DMS114 treated with DMSO at 0.1 percent for 48 hours (cell line): Measurements from ENCODE around the gene KHNYN.
"Not testable (repeated sequence)": the region's sequence is repeated elsewhere in the genome, so short reads cannot be mapped to it uniquely, and the experiment has no call there.

Source experiments
- DNase-seq: peaks from one replicate; lab custom pipeline; 2025; ENCODE audit not compliant: unreplicated experiment; lab: John Stamatoyannopoulos, UW

Gene KHNYN

GRCh38 chr14:24437020-24437735 lies 7.4 kb downstream of the KHNYN start:
- DNase-seq = no peak

GRCh38 chr14:24437736-24438067 lies 7.9 kb downstream of the KHNYN start:
- DNase-seq = no peak

DNA sequence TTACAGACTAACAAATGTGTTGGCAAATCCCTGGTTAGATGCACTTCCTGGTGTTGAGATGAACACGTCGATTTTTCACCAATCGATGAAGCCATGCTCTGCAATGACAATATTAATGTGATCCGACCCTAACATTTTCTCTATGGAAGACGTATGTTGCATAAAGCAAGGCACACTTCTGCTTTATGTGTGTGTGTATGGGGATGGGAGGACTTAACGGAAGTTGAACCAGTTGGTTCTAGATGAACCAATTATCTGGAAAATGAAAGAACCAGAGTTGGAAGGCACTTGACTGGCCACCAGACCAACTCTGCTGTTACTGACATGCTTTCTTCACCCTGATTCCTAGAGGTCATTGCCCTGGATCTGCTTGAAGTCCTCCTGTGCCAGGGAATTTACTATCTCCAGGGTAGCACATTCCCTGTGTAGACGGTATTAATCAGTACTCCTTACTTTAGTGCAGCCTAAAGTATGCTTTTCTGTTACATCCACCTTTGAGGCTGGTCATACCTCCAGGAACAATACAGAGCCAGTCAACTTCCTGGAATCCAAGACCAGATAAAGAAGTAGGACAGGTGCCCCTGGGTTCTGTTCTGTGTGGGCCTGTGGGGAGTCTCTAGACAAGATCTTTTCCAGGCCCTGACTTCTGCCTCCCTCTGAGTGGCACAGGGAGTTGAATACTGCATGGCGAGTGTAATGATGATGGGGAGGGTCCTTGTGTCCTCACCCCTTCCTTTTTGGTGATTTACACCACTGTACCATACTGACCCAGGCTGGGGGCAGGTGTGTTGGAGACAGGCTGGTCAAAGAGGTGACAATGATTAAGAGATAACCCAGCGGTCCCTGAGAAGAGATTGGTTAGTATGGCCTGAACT lies 8.7 kb downstream of the KHNYN start:
- DNase-seq = no peak

DNA sequence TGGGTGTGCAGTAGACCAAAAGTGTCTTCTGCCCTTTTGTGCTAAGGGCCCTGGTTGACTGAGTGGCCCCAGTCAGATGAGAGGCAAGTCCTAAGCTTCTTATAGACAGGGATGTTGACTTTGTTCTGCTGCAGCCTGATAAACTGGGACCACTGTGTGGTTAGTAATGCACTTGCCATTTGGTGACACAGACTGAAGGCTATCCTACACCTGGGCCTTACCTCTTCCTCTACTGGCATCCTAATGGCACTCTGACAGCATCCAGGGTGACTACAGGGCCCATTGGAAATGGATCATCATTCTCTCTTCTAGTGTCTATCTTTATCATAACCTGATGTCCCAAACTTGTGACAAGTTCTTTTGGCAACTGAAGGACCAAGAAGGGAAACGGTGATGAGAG lies 9.5 kb downstream of the KHNYN start:
- DNase-seq = no peak

DNA sequence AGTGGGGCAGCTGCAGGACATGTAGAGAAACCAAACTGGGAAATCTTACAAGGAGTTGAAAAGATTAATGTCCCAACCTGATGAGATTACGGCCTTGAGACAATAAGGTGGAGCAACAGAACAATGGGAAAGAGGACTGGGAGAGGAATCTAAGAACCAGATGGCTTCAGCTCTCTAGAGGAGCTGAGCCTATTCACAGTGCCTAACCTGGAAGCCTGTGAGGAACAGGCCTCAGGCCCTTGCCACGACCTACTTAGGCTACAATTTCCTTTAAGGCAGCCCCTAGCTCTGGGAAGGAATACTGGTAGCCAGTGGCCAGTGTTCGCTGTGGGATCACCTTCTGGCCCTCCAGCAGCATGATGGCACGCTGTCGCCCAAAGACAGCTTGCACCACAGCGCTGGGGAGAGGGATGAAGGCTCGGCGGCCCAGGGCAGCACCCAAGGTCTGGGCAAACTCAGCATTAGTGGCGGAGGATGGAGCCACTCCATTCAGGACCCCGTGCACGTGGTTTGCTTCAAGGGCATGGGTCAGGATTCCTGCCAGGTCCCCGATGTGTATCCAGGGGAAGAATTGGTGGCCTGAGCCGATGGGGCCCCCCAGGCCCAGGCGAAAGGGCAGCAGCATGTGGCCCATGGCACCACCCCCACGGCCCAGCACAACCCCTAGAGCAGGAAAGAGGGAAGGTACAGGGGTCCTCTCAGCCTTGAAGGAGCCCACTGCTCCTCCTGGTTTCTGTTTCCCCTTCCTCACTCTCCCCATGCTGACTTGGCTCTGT lies 10.3 kb downstream of the KHNYN start:
- DNase-seq = no peak

GRCh38 chr14:24440606-24441399 lies 11.0 kb downstream of the KHNYN start:
- DNase-seq = no peak

GRCh38 chr14:24441485-24441884 lies 11.7 kb downstream of the KHNYN start:
- DNase-seq = no peak

GRCh38 chr14:24441904-24442239 lies 12.1 kb downstream of the KHNYN start:
- DNase-seq = peak; percentile 58

DNA sequence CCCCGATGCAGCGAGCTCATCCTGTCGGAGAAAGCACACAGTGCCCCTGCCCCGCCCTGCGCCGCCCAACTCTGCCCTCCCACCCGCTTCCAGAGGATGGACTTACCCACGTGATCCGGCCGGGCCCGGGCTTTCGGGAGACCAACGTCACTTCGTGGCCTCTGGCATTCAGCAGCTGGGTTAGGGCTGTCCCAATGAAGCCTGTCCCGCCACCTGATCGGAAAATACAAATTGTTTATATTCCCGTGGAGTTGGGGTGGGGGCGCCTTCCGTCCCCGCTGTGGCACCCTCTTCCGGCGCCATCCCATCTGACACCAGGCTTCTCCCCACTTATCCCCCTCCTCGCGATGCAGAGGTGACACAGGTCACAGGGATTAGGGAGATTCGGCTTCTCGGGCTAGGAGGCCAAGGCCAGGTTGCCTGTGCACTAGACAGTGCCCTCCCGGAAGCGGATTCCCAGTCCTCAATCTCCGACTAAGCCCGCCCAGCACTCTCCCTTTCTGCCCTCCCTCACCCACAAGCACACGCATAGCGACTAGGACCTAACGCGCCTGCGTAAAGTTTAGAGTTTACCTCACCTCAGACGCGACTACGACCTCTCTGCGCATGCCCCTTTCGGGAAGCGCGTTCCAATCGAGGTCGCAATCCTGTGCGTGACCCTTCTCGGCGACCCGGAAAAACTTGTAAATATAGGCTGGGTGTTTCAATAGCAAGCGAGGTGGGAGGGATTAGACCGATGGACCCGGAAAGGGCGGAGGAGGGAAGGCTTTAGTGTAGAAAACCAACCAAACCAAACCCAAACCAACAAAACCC lies 12.7 kb downstream of the KHNYN start, which contains the start of gene SDR39U1:
SDR39U1 (minus strand) TSS at position 537 of the 813 bp plus-strand sequence; CDS start at position 530, 7 bp downstream.
- peak; percentile 95 for DNase-seq

GRCh38 chr14:24443053-24443665 lies 13.4 kb downstream of the KHNYN start:
- DNase-seq = no peak

DNA sequence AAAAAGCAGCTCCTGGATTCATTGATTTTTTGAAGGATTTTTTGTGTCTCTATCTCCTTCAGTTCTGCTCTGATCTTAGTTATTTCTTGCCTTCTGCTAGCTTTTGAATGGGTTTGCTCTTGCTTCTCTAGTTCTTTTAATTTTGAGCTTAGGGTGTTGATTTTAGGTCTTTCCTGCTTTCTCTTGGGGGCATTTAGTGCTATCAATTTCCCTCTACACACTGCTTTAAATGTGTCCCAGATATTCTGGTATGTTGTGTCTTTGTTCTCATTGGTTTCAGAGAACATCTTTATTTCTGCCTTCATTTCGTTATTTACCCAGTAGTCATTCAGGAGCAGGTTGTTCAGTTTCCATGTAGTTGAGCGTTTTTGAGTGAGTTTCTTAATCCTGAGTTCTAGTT lies 21.1 kb downstream of the KHNYN start:
- not testable (repeated sequence) for DNase-seq

GRCh38 chr14:24456980-24457379 lies 27.2 kb downstream of the KHNYN start:
- no peak for DNase-seq

- no peak for DNase-seq
Observed at GRCh38 chr14:24458736-24459135, 29.0 kb downstream of the KHNYN start.

DNA sequence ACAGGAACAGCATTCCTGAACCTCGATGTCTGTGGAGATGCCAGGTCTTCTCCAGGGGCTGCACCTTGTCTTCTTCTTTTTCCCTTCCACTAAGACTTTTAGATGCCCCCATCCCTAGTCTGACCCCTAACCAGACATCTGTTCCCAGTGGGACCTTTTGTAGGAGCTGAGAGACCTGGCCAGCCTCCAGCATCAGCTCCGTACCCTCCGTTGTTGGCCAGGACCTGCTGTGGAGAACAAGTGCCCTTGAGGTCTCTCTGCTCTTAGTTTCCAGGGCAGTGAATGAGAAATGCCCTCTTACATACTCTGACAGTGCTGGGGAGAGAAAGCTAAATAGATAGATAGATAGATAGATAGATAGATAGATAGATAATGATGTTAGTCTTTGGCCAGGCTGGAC lies 29.6 kb downstream of the KHNYN start:
- no peak for DNase-seq

GRCh38 chr14:24461336-24461735 lies 31.6 kb downstream of the KHNYN start:
- no peak for DNase-seq

GRCh38 chr14:24463017-24463883 lies 33.5 kb downstream of the KHNYN start:
- no peak for DNase-seq

GRCh38 chr14:24463884-24464785 lies 34.4 kb downstream of the KHNYN start:
- no peak for DNase-seq

DNA sequence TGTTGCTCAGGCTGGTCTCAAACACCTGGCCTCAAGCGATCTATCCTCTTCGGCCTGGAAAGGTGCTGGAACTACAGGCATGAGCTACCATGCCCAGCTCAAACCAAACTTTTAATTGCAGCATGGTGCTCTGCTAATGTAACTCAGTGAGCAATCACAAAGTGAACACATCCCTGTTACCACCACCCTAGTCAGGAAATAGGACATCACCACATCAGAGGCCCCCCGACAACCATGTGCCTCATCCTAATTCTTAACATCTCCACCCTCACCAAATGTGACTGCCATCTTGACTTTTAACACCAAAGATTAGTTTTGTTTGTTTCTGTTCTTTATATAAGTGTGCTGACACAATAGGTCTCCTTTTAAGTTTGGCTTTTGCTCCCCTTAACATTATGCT lies 35.6 kb downstream of the KHNYN start:
- DNase-seq = no peak
